HG02884 (cell line): Measurements from ENCODE around the gene DUSP5.
"Not testable (repeated sequence)": the region's sequence is repeated elsewhere in the genome, so short reads cannot be mapped to it uniquely, and the experiment has no call there.

Source experiments
- ATAC-seq: cut with Tn5 transposase; IDR thresholded peaks from one replicate; pipeline ENCODE4 v1.9.1; 2021; ENCODE audit warnings: mild to moderate bottlenecking, moderate library complexity; ENCODE audit not compliant: unreplicated experiment

The DUSP5 gene

GRCh38 chr10:110497438-110498086 lies at the start of gene DUSP5:
Gene DUSP5 (plus strand): TSS chr10:110497907. CDS start chr10:110498122, 215 bp downstream.
- peak; percentile 59 for ATAC-seq

GRCh38 chr10:110448682-110449418 lies 48.9 kb upstream of the DUSP5 start:
- ATAC-seq, result no peak

- ATAC-seq, result no peak
Measured at GRCh38 chr10:110455446-110455845, 42.3 kb upstream of the DUSP5 start.

- ATAC-seq, result no peak
Measured at GRCh38 chr10:110456046-110456445, 41.7 kb upstream of the DUSP5 start.

- no peak for ATAC-seq
Measured at GRCh38 chr10:110456523-110457091, 41.1 kb upstream of the DUSP5 start.

- no peak for ATAC-seq
Measured at GRCh38 chr10:110457851-110458250, 39.9 kb upstream of the DUSP5 start.

GRCh38 chr10:110458266-110458920 lies 39.3 kb upstream of the DUSP5 start:
- ATAC-seq, result no peak

GRCh38 chr10:110459600-110459999 lies 38.1 kb upstream of the DUSP5 start:
- no peak for ATAC-seq

GRCh38 chr10:110460111-110460809 lies 37.4 kb upstream of the DUSP5 start:
- no peak for ATAC-seq

GRCh38 chr10:110461088-110461487 lies 36.6 kb upstream of the DUSP5 start:
- no peak for ATAC-seq

- no peak for ATAC-seq
Measured at GRCh38 chr10:110461530-110461929, 36.2 kb upstream of the DUSP5 start.

- ATAC-seq, result no peak
Measured at GRCh38 chr10:110462166-110463095, 35.3 kb upstream of the DUSP5 start.

- not testable (repeated sequence) for ATAC-seq
Measured at GRCh38 chr10:110468258-110468657, 29.4 kb upstream of the DUSP5 start.

GRCh38 chr10:110470541-110470940 lies 27.2 kb upstream of the DUSP5 start:
- not testable (repeated sequence) for ATAC-seq

GRCh38 chr10:110471566-110472139 lies 26.1 kb upstream of the DUSP5 start:
- ATAC-seq, result no peak

- ATAC-seq, result no peak
Measured at GRCh38 chr10:110474017-110474416, 23.7 kb upstream of the DUSP5 start.

- ATAC-seq, result no peak
Measured at GRCh38 chr10:110474826-110475225, 22.9 kb upstream of the DUSP5 start.

GRCh38 chr10:110475722-110476515 lies 21.8 kb upstream of the DUSP5 start:
- ATAC-seq, result no peak

- ATAC-seq, result no peak
Measured at GRCh38 chr10:110479710-110480109, 18.0 kb upstream of the DUSP5 start.
